OCI-LY3 (cell line): Measurements from ENCODE around the gene MYLIP.

Source experiments
- H2AFZ ChIP-seq: fragments of 200-600, 300-600 bp; shearing (Covaris generic); 2 replicates; pipeline ENCODE4 v1.6.0; 2014; ENCODE audit warnings: antibody characterized with exemption, low read depth, low read length
- H3K27ac ChIP-seq: fragments of 200-600, 300-600 bp; sonication (generic); 2 replicates; pipeline ENCODE4 v1.5.1; 2014; ENCODE audit warnings: mild to moderate bottlenecking, low read length, moderate library complexity, mixed read lengths
- H3K27me3 ChIP-seq: fragments of 200-600, 300-600 bp; sonication (generic); 2 replicates; pipeline ENCODE4 v1.6.1; 2014; ENCODE audit warnings: low read depth, low read length, mixed read lengths
- H3K36me3 ChIP-seq: fragments of 200-600, 300-600 bp; sonication (generic); replicated peaks from 2 replicates; pipeline ENCODE3; 2014; ENCODE audit warnings: low read depth, low read length, mixed read lengths
- H3K4me1 ChIP-seq: fragments of 300-600, 200-600 bp; sonication (generic); 2 replicates; pipeline ENCODE4 v1.6.1; 2014; ENCODE audit warnings: low read length, mixed read lengths
- H3K4me2 ChIP-seq: fragments of 200-600, 300-600 bp; sonication (generic); 2 replicates; pipeline ENCODE4 v1.6.1; 2014; ENCODE audit warnings: low read length, mixed read lengths
- H3K4me3 ChIP-seq: fragments of 300-600, 200-600 bp; sonication (generic); 2 replicates; pipeline ENCODE4 v1.5.1; 2014; ENCODE audit warnings: antibody characterized with exemption, mild to moderate bottlenecking, low read length, moderate library complexity
- H3K79me2 ChIP-seq: fragments of 300-600, 200-600 bp; shearing (Covaris generic); 2 replicates; pipeline ENCODE4 v1.6.1; 2014; ENCODE audit warnings: mild to moderate bottlenecking, low read length, mixed read lengths
- H3K9ac ChIP-seq: fragments of 300-600, 200-600 bp; shearing (Covaris generic); 2 replicates; pipeline ENCODE4 v1.6.0; 2014; ENCODE audit warnings: mild to moderate bottlenecking, low read length, moderate library complexity
- H3K9me3 ChIP-seq: fragments of 200-600, 300-600 bp; shearing (Covaris generic); 2 replicates; pipeline ENCODE4 v1.6.1; 2014; ENCODE audit warnings: low read length, mixed read lengths; ENCODE audit not compliant: insufficient read depth
- H4K20me1 ChIP-seq: fragments of 200-600, 300-600 bp; sonication (generic); 2 replicates; pipeline ENCODE4 v1.6.1; 2016; ENCODE audit warnings: low read length, mixed read lengths; ENCODE audit not compliant: insufficient read depth
- EZH2phosphoT487 ChIP-seq: fragments of 200-600 bp; shearing (Covaris generic); IDR thresholded peaks from 2 replicates; pipeline ENCODE4 v1.6.1; 2018; ENCODE audit warnings: antibody characterized with exemption, mixed run types, low read depth
- TF ChIP-seq, protein P1 (sequence below): fragments of 200-600, 300-600 bp; sonication (generic); IDR thresholded peaks from 2 replicates; pipeline ENCODE4 v1.5.1; 2014; ENCODE audit warnings: antibody characterized with exemption, low read length, low read depth

MYLIP gene

DNA sequence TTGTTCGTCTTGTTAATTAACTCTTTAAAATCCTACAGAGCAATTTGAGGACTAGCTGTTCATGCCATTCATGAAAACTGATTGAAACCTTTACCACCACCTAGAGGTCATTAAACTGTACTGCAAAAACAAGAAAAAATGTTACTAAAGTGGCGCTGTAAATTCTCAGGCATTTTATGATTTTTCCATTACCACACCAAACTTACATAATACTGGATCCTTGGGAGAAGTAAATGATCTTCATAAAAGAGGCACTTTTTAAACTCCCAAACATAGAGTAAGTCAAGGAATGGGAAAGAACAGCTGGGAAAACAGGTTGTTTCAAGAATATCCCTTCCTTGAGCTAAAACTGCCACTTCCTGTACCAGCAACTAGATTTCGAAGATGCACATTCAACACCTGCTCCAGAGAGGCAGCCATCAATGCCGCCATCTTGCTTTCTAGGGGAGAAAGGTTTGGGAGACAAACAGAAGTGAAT, 54.3 kb downstream of the MYLIP start:
- H3K27ac ChIP-seq, result no peak overlapping the region
- H2AFZ ChIP-seq, result peak overlapping the region; percentile 89
- H3K79me2 ChIP-seq, result no peaks in the 10 kb centered on the region
- no peaks in the 10 kb centered on the region for H4K20me1 ChIP-seq
- H3K4me3 ChIP-seq, result peak overlapping the region; percentile 19; the same call in 1 of the 2 replicates
- H3K9ac ChIP-seq, result no peak overlapping the region
- no peaks in the 10 kb centered on the region for H3K36me3 ChIP-seq
- TF ChIP-seq, protein P1, sequence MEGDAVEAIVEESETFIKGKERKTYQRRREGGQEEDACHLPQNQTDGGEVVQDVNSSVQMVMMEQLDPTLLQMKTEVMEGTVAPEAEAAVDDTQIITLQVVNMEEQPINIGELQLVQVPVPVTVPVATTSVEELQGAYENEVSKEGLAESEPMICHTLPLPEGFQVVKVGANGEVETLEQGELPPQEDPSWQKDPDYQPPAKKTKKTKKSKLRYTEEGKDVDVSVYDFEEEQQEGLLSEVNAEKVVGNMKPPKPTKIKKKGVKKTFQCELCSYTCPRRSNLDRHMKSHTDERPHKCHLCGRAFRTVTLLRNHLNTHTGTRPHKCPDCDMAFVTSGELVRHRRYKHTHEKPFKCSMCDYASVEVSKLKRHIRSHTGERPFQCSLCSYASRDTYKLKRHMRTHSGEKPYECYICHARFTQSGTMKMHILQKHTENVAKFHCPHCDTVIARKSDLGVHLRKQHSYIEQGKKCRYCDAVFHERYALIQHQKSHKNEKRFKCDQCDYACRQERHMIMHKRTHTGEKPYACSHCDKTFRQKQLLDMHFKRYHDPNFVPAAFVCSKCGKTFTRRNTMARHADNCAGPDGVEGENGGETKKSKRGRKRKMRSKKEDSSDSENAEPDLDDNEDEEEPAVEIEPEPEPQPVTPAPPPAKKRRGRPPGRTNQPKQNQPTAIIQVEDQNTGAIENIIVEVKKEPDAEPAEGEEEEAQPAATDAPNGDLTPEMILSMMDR, result peak; percentile 59
- TF ChIP-seq EZH2phosphoT487, result no peak
- H3K4me1 ChIP-seq, result peaks cover 18% of the 10 kb centered on the region
- peak overlapping the region; percentile 49 for H3K4me2 ChIP-seq
- H3K9me3 ChIP-seq, result no peaks in the 10 kb centered on the region
- no peaks in the 10 kb centered on the region; the same call in 1 of the 2 replicates for H3K27me3 ChIP-seq

DNA sequence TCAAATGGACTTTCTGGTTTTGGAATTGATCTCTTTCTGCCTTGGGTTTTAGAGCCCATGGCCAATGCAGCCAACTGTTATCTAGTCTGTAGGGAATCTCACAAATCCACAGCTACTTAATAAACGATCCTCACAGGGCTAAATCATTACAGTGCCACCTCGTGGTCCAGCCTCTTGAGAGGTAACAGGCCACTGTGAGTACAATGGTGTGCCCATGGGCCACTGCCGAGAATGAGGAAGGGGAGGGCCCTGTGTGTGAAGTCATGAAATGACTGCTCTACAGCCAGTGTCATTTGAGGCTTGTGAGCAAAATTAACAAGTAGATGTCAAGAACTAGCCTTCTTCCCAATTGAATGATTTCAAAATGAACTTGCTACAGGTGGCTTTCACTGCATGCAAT, 55.2 kb downstream of the MYLIP start:
- Histone ChIP-seq H3K79me2 (no peaks in the 10 kb centered on the region), H3K4me3 (no peak overlapping the region), H3K4me1 (peaks cover 18% of the 10 kb centered on the region), H3K27ac (no peak overlapping the region), H2AFZ (peak overlapping the region; percentile 63; the same call in 1 of the 2 replicates), H3K36me3 (no peaks in the 10 kb centered on the region), H3K9ac (no peak overlapping the region), H3K4me2 (peak overlapping the region; percentile 8; the same call in 1 of the 2 replicates), H4K20me1 (no peaks in the 10 kb centered on the region), H3K9me3 (no peaks in the 10 kb centered on the region), H3K27me3 (no peaks in the 10 kb centered on the region; the same call in 1 of the 2 replicates)
- TF ChIP-seq, protein P1, result peak; percentile 49
- no peak for TF ChIP-seq EZH2phosphoT487

DNA sequence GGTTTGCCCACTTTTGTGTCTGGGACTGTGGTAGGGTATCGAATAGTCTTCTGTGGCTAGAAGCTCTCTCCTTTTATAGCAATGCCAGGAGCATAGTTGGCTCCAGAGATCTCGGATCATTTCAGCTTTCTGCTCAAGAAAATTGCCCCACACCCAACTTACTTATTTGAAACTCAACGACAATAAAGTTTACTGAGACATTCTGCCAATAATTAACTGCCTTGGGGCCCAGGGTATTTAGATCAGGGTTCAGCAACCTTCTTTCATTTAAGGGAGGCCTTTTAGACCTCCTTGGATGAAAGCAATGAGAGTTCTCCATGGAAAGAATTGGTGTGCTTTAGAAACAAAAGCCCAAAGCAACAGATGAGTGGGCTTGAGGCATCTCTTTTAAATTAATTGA, 55.7 kb downstream of the MYLIP start:
- no peaks in the 10 kb centered on the region for H3K36me3 ChIP-seq
- H3K27me3 ChIP-seq, result no peaks in the 10 kb centered on the region; the same call in 1 of the 2 replicates
- no peak overlapping the region for H2AFZ ChIP-seq
- TF ChIP-seq, protein P1, result no peak
- no peak for TF ChIP-seq EZH2phosphoT487
- H3K9me3 ChIP-seq, result no peaks in the 10 kb centered on the region
- H3K4me1 ChIP-seq, result peaks cover 18% of the 10 kb centered on the region
- H3K27ac ChIP-seq, result no peak overlapping the region
- H3K4me2 ChIP-seq, result peak overlapping the region; percentile 8; the same call in 1 of the 2 replicates
- no peaks in the 10 kb centered on the region for H3K79me2 ChIP-seq
- no peaks in the 10 kb centered on the region for H4K20me1 ChIP-seq
- no peak overlapping the region for H3K9ac ChIP-seq
- no peak overlapping the region for H3K4me3 ChIP-seq

DNA sequence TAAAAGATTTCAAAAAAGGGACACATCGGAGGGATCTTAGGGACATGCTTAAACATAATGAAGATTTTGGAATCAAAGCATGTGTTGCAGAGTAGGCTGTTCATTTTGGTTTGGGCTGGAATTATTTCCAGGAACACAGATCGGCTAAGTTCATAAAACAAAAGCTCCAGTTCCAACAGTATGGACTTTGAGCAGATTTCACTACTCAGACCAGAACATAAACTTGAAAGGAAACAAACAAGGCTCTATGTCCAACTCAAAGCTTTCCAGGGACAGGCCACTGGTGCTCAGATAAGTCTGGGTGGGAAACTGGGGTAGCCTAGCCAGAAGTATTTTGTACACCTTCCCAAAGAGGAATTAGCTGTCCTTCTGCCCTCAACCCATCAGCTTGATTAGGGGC, 58.3 kb downstream of the MYLIP start:
- Histone ChIP-seq H3K27me3 (peaks cover 7% of the 10 kb centered on the region; the same call in 1 of the 2 replicates), H3K4me2 (no peak overlapping the region), H2AFZ (no peak overlapping the region), H3K9me3 (no peaks in the 10 kb centered on the region), H3K9ac (no peak overlapping the region), H3K4me3 (no peak overlapping the region), H3K27ac (no peak overlapping the region), H4K20me1 (no peaks in the 10 kb centered on the region), H3K79me2 (no peaks in the 10 kb centered on the region), H3K36me3 (no peaks in the 10 kb centered on the region), H3K4me1 (peaks cover 18% of the 10 kb centered on the region)
- no peak for TF ChIP-seq EZH2phosphoT487
- TF ChIP-seq, protein P1, result no peak
